ENCODE measurements around the gene ZNF18.
A peak's percentile ranks its signal among the peaks of the same experiment; 100 is the strongest.
"Not testable (repeated sequence)": the region's sequence is repeated elsewhere in the genome, so short reads cannot be mapped to it uniquely, and the experiment has no call there.

ZNF18 gene

GRCh38 chr17:11991461-11991860 lies 5.8 kb downstream of the ZNF18 start:
- TF ChIP-seq PAX5 (IDR thresholded peaks at IDR 0.05; ENCODE audit: insufficient read depth, low read length, severe bottlenecking) (no peak), POU2F2 (IDR thresholded peaks at IDR 0.05; ENCODE audit: low read depth, low read length) (no peak), SPI1 (IDR thresholded peaks at IDR 0.05; ENCODE audit: low read depth, low read length) (no peak), POLR2A (IDR thresholded peaks at IDR 0.05; ENCODE audit: low read depth, low read length) (no peak), TAF1 (IDR thresholded peaks at IDR 0.05; ENCODE audit: low read depth, low read length) (no peak), POLR2AphosphoS5 (IDR thresholded peaks at IDR 0.05; ENCODE audit: low read depth, low read length) (no peak)
- FAIRE-seq (no peak), DNase-seq (ENCODE audit: insufficient read length, low spot score) (no peak)

GRCh38 chr17:11990363-11990983 lies 6.8 kb downstream of the ZNF18 start:
- TF ChIP-seq PAX5 (IDR thresholded peaks at IDR 0.05; ENCODE audit: insufficient read depth, low read length, severe bottlenecking) = no peak
- no peak for TF ChIP-seq POLR2A (IDR thresholded peaks at IDR 0.05; ENCODE audit: low read depth, low read length)
- no peak for TF ChIP-seq POLR2AphosphoS5 (IDR thresholded peaks at IDR 0.05; ENCODE audit: low read depth, low read length)
- no peak for TF ChIP-seq SPI1 (IDR thresholded peaks at IDR 0.05; ENCODE audit: low read depth, low read length)
- no peak for TF ChIP-seq TAF1 (IDR thresholded peaks at IDR 0.05; ENCODE audit: low read depth, low read length)
- TF ChIP-seq POU2F2 (IDR thresholded peaks at IDR 0.05; ENCODE audit: low read depth, low read length) = no peak
- DNase-seq (ENCODE audit: insufficient read length, low spot score) (no peak), FAIRE-seq (no peak)

- no peak for DNase-seq (ENCODE audit: insufficient read length, low spot score)
Observed at GRCh38 chr17:11986942-11987329, 10.3 kb downstream of the ZNF18 start.

GRCh38 chr17:11986179-11986941 lies 10.9 kb downstream of the ZNF18 start:
- TF ChIP-seq PAX5 (IDR thresholded peaks at IDR 0.05; ENCODE audit: insufficient read depth, low read length, severe bottlenecking) (no peak), TAF1 (IDR thresholded peaks at IDR 0.05; ENCODE audit: low read depth, low read length) (no peak), POLR2A (IDR thresholded peaks at IDR 0.05; ENCODE audit: low read depth, low read length) (no peak), POU2F2 (IDR thresholded peaks at IDR 0.05; ENCODE audit: low read depth, low read length) (no peak), SPI1 (IDR thresholded peaks at IDR 0.05; ENCODE audit: low read depth, low read length) (no peak), POLR2AphosphoS5 (IDR thresholded peaks at IDR 0.05; ENCODE audit: low read depth, low read length) (no peak)
- no peak for DNase-seq (ENCODE audit: insufficient read length, low spot score)
- FAIRE-seq = no peak

More at GRCh38 chr17:11986942-11987329, 10.3 kb downstream of the ZNF18 start:
- TF ChIP-seq POU2F2 (IDR thresholded peaks at IDR 0.05; ENCODE audit: low read depth, low read length) = no peak
- TF ChIP-seq POLR2AphosphoS5 (IDR thresholded peaks at IDR 0.05; ENCODE audit: low read depth, low read length) = no peak
- TF ChIP-seq SPI1 (IDR thresholded peaks at IDR 0.05; ENCODE audit: low read depth, low read length) = no peak
- no peak for TF ChIP-seq PAX5 (IDR thresholded peaks at IDR 0.05; ENCODE audit: insufficient read depth, low read length, severe bottlenecking)
- no peak for TF ChIP-seq POLR2A (IDR thresholded peaks at IDR 0.05; ENCODE audit: low read depth, low read length)
- FAIRE-seq = peak; percentile 48

GRCh38 chr17:11981862-11982261 lies 15.4 kb downstream of the ZNF18 start:
- FAIRE-seq (no peak), DNase-seq (ENCODE audit: insufficient read length, low spot score) (no peak)
- TF ChIP-seq PAX5 (IDR thresholded peaks at IDR 0.05; ENCODE audit: insufficient read depth, low read length, severe bottlenecking) (no peak), SPI1 (IDR thresholded peaks at IDR 0.05; ENCODE audit: low read depth, low read length) (no peak), TAF1 (IDR thresholded peaks at IDR 0.05; ENCODE audit: low read depth, low read length) (no peak), POLR2A (IDR thresholded peaks at IDR 0.05; ENCODE audit: low read depth, low read length) (no peak), POU2F2 (IDR thresholded peaks at IDR 0.05; ENCODE audit: low read depth, low read length) (no peak), POLR2AphosphoS5 (IDR thresholded peaks at IDR 0.05; ENCODE audit: low read depth, low read length) (no peak)

- DNase-seq (ENCODE audit: insufficient read length, low spot score) (no peak), FAIRE-seq (no peak)
- no peak for TF ChIP-seq POLR2A (IDR thresholded peaks at IDR 0.05; ENCODE audit: low read depth, low read length)
- no peak for TF ChIP-seq POU2F2 (IDR thresholded peaks at IDR 0.05; ENCODE audit: low read depth, low read length)
- no peak for TF ChIP-seq PAX5 (IDR thresholded peaks at IDR 0.05; ENCODE audit: insufficient read depth, low read length, severe bottlenecking)
- TF ChIP-seq SPI1 (IDR thresholded peaks at IDR 0.05; ENCODE audit: low read depth, low read length) = no peak
- no peak for TF ChIP-seq TAF1 (IDR thresholded peaks at IDR 0.05; ENCODE audit: low read depth, low read length)
- no peak for TF ChIP-seq POLR2AphosphoS5 (IDR thresholded peaks at IDR 0.05; ENCODE audit: low read depth, low read length)
Observed at GRCh38 chr17:11980813-11981212, 16.5 kb downstream of the ZNF18 start.

- no peak for FAIRE-seq
- TF ChIP-seq POU2F2 (IDR thresholded peaks at IDR 0.05; ENCODE audit: low read depth, low read length) (no peak), SPI1 (IDR thresholded peaks at IDR 0.05; ENCODE audit: low read depth, low read length) (no peak), POLR2A (IDR thresholded peaks at IDR 0.05; ENCODE audit: low read depth, low read length) (no peak), PAX5 (IDR thresholded peaks at IDR 0.05; ENCODE audit: insufficient read depth, low read length, severe bottlenecking) (no peak), TAF1 (IDR thresholded peaks at IDR 0.05; ENCODE audit: low read depth, low read length) (no peak), POLR2AphosphoS5 (IDR thresholded peaks at IDR 0.05; ENCODE audit: low read depth, low read length) (no peak)
- DNase-seq (ENCODE audit: insufficient read length, low spot score) = no peak
Observed at GRCh38 chr17:11979795-11980194, 17.5 kb downstream of the ZNF18 start.

GRCh38 chr17:11972741-11973140 lies 24.5 kb downstream of the ZNF18 start:
- FAIRE-seq; DNase-seq (ENCODE audit: insufficient read length, low spot score): not testable (repeated sequence)

- no peak for FAIRE-seq
- DNase-seq (ENCODE audit: insufficient read length, low spot score) = no peak
- TF ChIP-seq PAX5 (IDR thresholded peaks at IDR 0.05; ENCODE audit: insufficient read depth, low read length, severe bottlenecking) = no peak
- no peak for TF ChIP-seq POLR2AphosphoS5 (IDR thresholded peaks at IDR 0.05; ENCODE audit: low read depth, low read length)
- TF ChIP-seq TAF1 (IDR thresholded peaks at IDR 0.05; ENCODE audit: low read depth, low read length) = no peak
- TF ChIP-seq SPI1 (IDR thresholded peaks at IDR 0.05; ENCODE audit: low read depth, low read length) = no peak
Observed at GRCh38 chr17:11969565-11969964, 27.7 kb downstream of the ZNF18 start.

GRCh38 chr17:11954936-11955335 lies 42.3 kb downstream of the ZNF18 start:
- no peak for TF ChIP-seq POU2F2 (IDR thresholded peaks at IDR 0.05; ENCODE audit: low read depth, low read length)
- TF ChIP-seq POLR2A (IDR thresholded peaks at IDR 0.05; ENCODE audit: low read depth, low read length) = no peak
- no peak for TF ChIP-seq POLR2AphosphoS5 (IDR thresholded peaks at IDR 0.05; ENCODE audit: low read depth, low read length)
- TF ChIP-seq SPI1 (IDR thresholded peaks at IDR 0.05; ENCODE audit: low read depth, low read length) = no peak
- TF ChIP-seq PAX5 (IDR thresholded peaks at IDR 0.05; ENCODE audit: insufficient read depth, low read length, severe bottlenecking) = no peak
- TF ChIP-seq TAF1 (IDR thresholded peaks at IDR 0.05; ENCODE audit: low read depth, low read length) = no peak
- no peak for FAIRE-seq

More at GRCh38 chr17:11954936-11955335, 42.3 kb downstream of the ZNF18 start:
- DNase-seq (ENCODE audit: insufficient read length, low spot score) = no peak

Data from GM12891 (cell line).